ENCODE results near the gene HDDC2. TPM values are rescaled to one million over a fixed set of nuclear protein-coding genes. Genes with fewer than 3 reads are reported as not detected.

Gene HDDC2
- total RNA-seq, 2 experiments from 2014 or later = 75.1 to 119 TPM

- ChIA-PET CTCF (ENCODE audit: unreplicated experiment) (no interaction called here), POLR2A (no interaction called here)
- H3K79me2 ChIP-seq (ENCODE audit: insufficient read depth, low read depth, low read length) = no peaks in the 10 kb centered on the region
- no peak overlapping the region for H2AFZ ChIP-seq (ENCODE audit: low read length)
- DNase-seq (ENCODE audit: low spot score) = no peak
- H3K4me1 ChIP-seq (ENCODE audit: insufficient read depth, low read length, poor library complexity, severe bottlenecking) = no peaks in the 10 kb centered on the region
- H3K36me3 ChIP-seq (ENCODE audit: insufficient read depth, low read length) = no peaks in the 10 kb centered on the region
- no peaks in the 10 kb centered on the region for H4K20me1 ChIP-seq (ENCODE audit: insufficient read depth, low read length)
- no peak for TF ChIP-seq CTCF (conservative IDR thresholded peaks at IDR 0.05; ENCODE audit: low read length)
- no peak for TF ChIP-seq EZH2phosphoT487 (IDR thresholded peaks at IDR 0.05; ENCODE audit: borderline replicate concordance, low read depth, low read length)
- no TSS peak for BruUV-seq (replicated peaks)
- H3K9me2 ChIP-seq (ENCODE audit: insufficient read depth, low read length) = no peaks in the 10 kb centered on the region
- no peak overlapping the region for H3K27ac ChIP-seq (ENCODE audit: low read depth, low read length, poor library complexity, severe bottlenecking)
- intact Hi-C loops (cut with micrococcal nuclease; ENCODE audit: unreplicated experiment) = no loop called here
- no peak overlapping the region for H3K4me3 ChIP-seq (ENCODE audit: low read depth, low read length, poor library complexity, severe bottlenecking)
- no peak overlapping the region for H3K4me2 ChIP-seq (ENCODE audit: low read length)
- H3K9me3 ChIP-seq (ENCODE audit: low read length) = no peaks in the 10 kb centered on the region
Measured at GRCh38 chr6:125231574-125232343, 70.0 kb downstream of the HDDC2 start.

DNA sequence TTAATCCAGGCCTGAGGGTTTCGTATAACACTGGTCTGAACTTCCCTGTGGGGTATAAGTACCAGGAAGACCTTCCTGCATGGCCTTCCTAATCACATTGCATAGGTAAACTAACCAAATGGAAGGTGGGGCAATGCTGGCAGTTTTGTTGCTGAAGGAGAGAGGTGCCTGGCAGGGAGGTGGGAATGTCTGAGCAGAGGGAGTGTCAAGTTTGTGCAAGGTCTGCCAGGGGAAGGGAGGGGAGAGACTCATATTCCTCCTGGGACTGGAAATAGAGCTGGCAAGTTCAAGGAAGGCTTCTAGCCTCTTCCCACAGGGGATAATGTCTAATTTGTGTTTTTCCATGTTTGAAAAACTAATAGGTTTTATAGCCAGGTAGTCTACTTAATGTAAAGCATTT, 70.6 kb downstream of the HDDC2 start:
- Histone ChIP-seq H2AFZ (ENCODE audit: low read length) (no peak overlapping the region), H3K4me2 (ENCODE audit: low read length) (no peak overlapping the region), H3K27ac (ENCODE audit: low read depth, low read length, poor library complexity, severe bottlenecking) (no peak overlapping the region), H3K79me2 (ENCODE audit: insufficient read depth, low read depth, low read length) (no peaks in the 10 kb centered on the region), H3K9me2 (ENCODE audit: insufficient read depth, low read length) (no peaks in the 10 kb centered on the region), H3K4me1 (ENCODE audit: insufficient read depth, low read length, poor library complexity, severe bottlenecking) (no peaks in the 10 kb centered on the region), H3K36me3 (ENCODE audit: insufficient read depth, low read length) (no peaks in the 10 kb centered on the region), H4K20me1 (ENCODE audit: insufficient read depth, low read length) (no peaks in the 10 kb centered on the region), H3K4me3 (ENCODE audit: low read depth, low read length, poor library complexity, severe bottlenecking) (no peak overlapping the region), H3K9me3 (ENCODE audit: low read length) (no peaks in the 10 kb centered on the region)
- POLR2A ChIA-PET = no interaction called here
- intact Hi-C loops (cut with micrococcal nuclease; ENCODE audit: unreplicated experiment) = no loop called here
- BruUV-seq (replicated peaks) = no TSS peak
- TF ChIP-seq EZH2phosphoT487 (IDR thresholded peaks at IDR 0.05; ENCODE audit: borderline replicate concordance, low read depth, low read length) = no peak
- TF ChIP-seq CTCF (conservative IDR thresholded peaks at IDR 0.05; ENCODE audit: low read length) = no peak
- CTCF ChIA-PET (ENCODE audit: unreplicated experiment) = no interaction called here
- DNase-seq (ENCODE audit: low spot score) = no peak

GRCh38 chr6:125230674-125231073, 71.1 kb downstream of the HDDC2 start:
- no peaks in the 10 kb centered on the region for H3K79me2 ChIP-seq (ENCODE audit: insufficient read depth, low read depth, low read length)
- H3K27ac ChIP-seq (ENCODE audit: low read depth, low read length, poor library complexity, severe bottlenecking) = no peak overlapping the region
- CTCF ChIA-PET (ENCODE audit: unreplicated experiment) = no interaction called here
- no peak for TF ChIP-seq EZH2phosphoT487 (IDR thresholded peaks at IDR 0.05; ENCODE audit: borderline replicate concordance, low read depth, low read length)
- TF ChIP-seq CTCF (conservative IDR thresholded peaks at IDR 0.05; ENCODE audit: low read length) = no peak
- no peaks in the 10 kb centered on the region for H3K9me2 ChIP-seq (ENCODE audit: insufficient read depth, low read length)
- POLR2A ChIA-PET = no interaction called here
- no TSS peak for BruUV-seq (replicated peaks)
- no peak overlapping the region for H3K4me2 ChIP-seq (ENCODE audit: low read length)
- no peak overlapping the region for H2AFZ ChIP-seq (ENCODE audit: low read length)
- DNase-seq (ENCODE audit: low spot score) = no peak
- no peaks in the 10 kb centered on the region for H4K20me1 ChIP-seq (ENCODE audit: insufficient read depth, low read length)
- H3K9me3 ChIP-seq (ENCODE audit: low read length) = no peaks in the 10 kb centered on the region
- intact Hi-C loops (cut with micrococcal nuclease; ENCODE audit: unreplicated experiment) = no loop called here
- no peak overlapping the region for H3K4me3 ChIP-seq (ENCODE audit: low read depth, low read length, poor library complexity, severe bottlenecking)
- H3K4me1 ChIP-seq (ENCODE audit: insufficient read depth, low read length, poor library complexity, severe bottlenecking) = no peaks in the 10 kb centered on the region
- no peaks in the 10 kb centered on the region for H3K36me3 ChIP-seq (ENCODE audit: insufficient read depth, low read length)
